ENCODE measurements around the gene IL1A.

IL1A gene

GRCh38 chr2:112818094-112818902 is 34.0 kb upstream of the IL1A start:
- DNase-seq (ENCODE audit: low read depth), result peak; percentile 74

- DNase-seq (ENCODE audit: low read depth), result no peak
These were observed 32.9 kb upstream of the IL1A start for GRCh38 chr2:112817082-112817689.

- no peak for DNase-seq (ENCODE audit: low read depth)
These were observed 30.0 kb upstream of the IL1A start for GRCh38 chr2:112814278-112814677.

- DNase-seq (ENCODE audit: low read depth), result no peak
These were observed 29.1 kb upstream of the IL1A start for GRCh38 chr2:112813280-112813966.

- peak; percentile 90 for DNase-seq (ENCODE audit: low read depth)
These were observed 28.3 kb upstream of the IL1A start for GRCh38 chr2:112812318-112813267.

GRCh38 chr2:112811841-112812306 is 27.6 kb upstream of the IL1A start:
- DNase-seq (ENCODE audit: low read depth), result peak; percentile 81

- DNase-seq (ENCODE audit: low read depth), result peak; percentile 67
These were observed 27.1 kb upstream of the IL1A start for GRCh38 chr2:112811276-112811831.

GRCh38 chr2:112809112-112809511 is 24.8 kb upstream of the IL1A start:
- DNase-seq (ENCODE audit: low read depth), result no peak

GRCh38 chr2:112807233-112807807 is 23.0 kb upstream of the IL1A start:
- DNase-seq (ENCODE audit: low read depth), result no peak

GRCh38 chr2:112805542-112805941 is 21.2 kb upstream of the IL1A start:
- no peak for DNase-seq (ENCODE audit: low read depth)

- DNase-seq (ENCODE audit: low read depth), result peak; percentile 84
These were observed 19.6 kb upstream of the IL1A start for GRCh38 chr2:112803691-112804521.

- no peak for DNase-seq (ENCODE audit: low read depth)
These were observed 16.7 kb upstream of the IL1A start for GRCh38 chr2:112800881-112801583.

- DNase-seq (ENCODE audit: low read depth), result peak; percentile 63
These were observed 15.0 kb upstream of the IL1A start for GRCh38 chr2:112798979-112799975.

GRCh38 chr2:112796486-112796885 is 12.2 kb upstream of the IL1A start:
- DNase-seq (ENCODE audit: low read depth), result no peak

GRCh38 chr2:112795774-112796173 is 11.5 kb upstream of the IL1A start:
- DNase-seq (ENCODE audit: low read depth), result no peak

- DNase-seq (ENCODE audit: low read depth), result no peak
These were observed 10.5 kb upstream of the IL1A start for GRCh38 chr2:112794841-112795240.

- peak; percentile 92 for DNase-seq (ENCODE audit: low read depth)
These were observed 9.9 kb upstream of the IL1A start for GRCh38 chr2:112794131-112794733.

- peak; percentile 62 for DNase-seq (ENCODE audit: low read depth)
These were observed 9.2 kb upstream of the IL1A start for GRCh38 chr2:112793449-112793978.

All from amniotic epithelial cell (primary cell).